HTR-8/SVneo (cell line): Measurements from ENCODE around the gene WDR33.
"Not testable (repeated sequence)": the region's sequence is repeated elsewhere in the genome, so short reads cannot be mapped to it uniquely, and the experiment has no call there.

Experiments used
- DNase-seq: peaks from one replicate; pipeline ENCODE4 v3.0.0; 2011; ENCODE audit warnings: low spot score, mixed read lengths; ENCODE audit not compliant: insufficient read length
- FAIRE-seq: peaks from 2 replicates; lab custom pipeline; 2011; peaks lifted over from hg19 to GRCh38; lab: Jason Lieb, UNC

Gene WDR33

DNA sequence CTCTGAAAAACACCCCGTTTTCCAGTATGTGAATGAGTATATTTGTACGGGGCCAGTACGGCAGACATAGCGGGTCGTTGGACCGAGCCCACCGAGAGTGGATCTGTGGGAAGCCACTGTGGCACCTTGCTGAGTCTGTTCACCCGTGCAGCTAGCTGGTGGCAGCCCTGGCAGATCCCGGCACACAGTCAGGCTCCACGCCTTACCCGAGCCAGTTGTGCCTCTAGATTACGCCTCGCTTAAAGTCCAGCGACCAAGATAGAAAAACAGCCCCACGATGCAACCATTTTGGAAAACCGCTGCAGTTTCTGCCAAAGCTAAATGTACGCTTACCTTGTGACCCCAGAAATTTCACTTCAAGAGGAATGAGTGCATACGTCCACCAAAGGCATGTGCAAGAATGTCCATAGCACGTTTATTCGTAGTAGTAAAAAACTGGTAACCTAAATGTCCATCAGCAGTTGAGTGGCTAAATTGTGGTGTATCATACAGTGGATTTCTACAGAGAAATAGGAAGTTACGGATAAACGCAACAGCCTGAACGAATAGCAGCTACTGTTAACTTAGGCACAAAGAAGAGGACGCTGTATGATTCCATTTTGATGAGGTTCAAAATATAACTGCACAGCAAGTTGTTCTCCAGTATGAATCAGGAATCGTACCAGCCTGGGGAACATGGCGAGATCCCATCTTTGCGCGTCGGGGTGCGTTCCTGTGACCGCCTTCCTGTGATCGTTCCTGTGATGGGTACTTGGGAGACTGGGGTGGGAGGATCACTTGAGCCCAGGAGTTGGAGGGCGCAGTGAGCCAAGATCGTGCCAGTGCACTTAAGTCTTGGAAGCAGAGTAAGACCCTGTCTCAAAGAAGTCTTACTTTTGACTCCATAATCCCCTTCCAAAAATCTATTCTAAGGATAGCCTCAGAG, 688 bp upstream of the WDR33 start:
- DNase-seq (no peak), FAIRE-seq (no peak)

DNA sequence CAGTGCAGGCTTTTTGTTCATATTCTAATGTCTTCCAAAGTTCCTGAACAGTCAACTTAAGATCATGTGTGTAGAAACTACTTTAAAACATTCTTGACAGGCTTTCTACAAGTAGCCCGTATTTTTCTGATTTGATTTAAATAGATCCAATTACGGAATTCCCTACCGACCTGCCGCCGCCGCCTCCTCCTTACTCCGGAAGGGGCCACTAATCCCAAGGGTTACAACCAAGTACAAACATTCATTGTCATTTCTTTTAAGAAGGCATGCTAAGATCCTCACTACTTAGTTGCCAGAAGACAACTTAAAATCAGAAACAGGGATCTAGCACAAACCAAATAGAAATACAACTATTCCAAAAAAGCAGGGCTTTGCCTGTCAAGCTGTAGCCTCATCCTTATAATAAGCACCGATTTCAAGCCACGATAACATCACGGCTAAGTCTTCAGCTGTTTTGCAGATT, 784 bp downstream of the WDR33 start:
- FAIRE-seq = no peak
- no peak for DNase-seq

DNA sequence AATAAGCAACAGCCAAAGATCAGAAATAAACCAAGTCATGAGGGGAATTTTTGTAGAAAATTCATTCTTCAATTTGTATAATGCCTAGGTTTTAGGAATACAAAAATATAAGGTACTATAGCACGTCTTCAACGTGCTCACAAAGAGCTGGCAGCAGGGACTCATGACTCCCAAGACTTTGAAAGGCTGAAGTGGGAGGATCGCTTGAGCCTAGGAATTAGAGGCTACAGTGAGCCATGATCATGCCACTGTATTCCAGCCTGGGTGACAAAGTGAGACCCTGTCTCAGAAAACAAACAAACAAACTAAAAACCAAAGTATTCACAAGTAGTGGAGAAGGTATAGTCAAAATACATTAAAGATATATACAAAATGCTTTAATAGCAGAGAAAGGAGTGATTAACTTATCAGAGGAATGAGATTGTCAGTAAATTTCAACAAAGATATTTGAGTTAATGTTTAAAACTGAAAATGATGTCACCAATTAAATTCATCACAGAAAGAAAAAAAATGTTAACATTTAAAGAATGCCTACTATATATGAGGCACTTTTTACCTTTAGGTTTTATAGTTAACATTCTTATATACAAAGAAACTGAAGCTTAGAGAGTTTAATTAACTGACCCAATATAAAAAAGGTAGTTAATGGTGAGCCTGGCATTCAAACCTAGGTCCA, 3.2 kb downstream of the WDR33 start:
- DNase-seq = no peak
- no peak for FAIRE-seq

DNA sequence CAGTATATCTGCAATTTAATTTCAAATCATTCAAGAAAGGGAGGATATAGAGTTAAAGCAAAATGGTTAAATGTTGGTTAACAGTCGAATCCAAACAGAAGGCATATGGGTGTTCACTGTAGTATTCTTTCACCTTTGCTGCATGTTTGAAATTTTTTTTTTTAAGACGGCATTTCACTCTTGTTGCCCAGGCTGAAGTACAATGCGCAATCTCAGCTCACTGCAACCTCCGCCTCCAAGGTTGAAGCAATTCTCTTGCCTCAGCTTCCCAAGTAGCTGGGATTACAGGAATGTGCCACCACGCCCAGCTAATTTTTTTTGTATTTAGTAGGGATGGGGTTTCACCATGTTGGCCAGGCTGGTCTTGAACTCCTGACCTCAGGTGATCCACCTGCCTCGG, 4.1 kb downstream of the WDR33 start:
- not testable (repeated sequence) for FAIRE-seq

DNA sequence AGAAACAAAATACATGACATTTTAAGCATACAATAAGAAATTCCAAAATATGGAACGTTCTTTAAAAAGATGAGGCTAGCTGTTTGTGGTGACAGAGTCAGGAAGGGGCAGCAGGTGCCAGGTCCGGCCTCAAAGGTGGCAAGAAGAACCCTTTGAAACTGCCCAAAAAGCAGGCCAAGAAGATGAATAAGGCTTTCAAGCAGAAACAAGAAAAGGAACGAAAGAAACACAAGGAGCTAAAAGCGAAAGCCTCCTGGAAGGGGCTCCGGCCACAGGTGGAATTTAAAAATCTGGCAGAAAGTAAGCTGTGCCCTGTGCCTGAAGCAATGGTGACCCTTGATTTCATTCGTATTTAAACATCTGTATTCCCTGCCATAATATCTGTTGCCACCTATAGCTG, 5.5 kb downstream of the WDR33 start:
- DNase-seq = no peak
- FAIRE-seq = no peak

More for the DNA sequence above, 4.1 kb downstream of the WDR33 start:
- not testable (repeated sequence) for DNase-seq

DNA sequence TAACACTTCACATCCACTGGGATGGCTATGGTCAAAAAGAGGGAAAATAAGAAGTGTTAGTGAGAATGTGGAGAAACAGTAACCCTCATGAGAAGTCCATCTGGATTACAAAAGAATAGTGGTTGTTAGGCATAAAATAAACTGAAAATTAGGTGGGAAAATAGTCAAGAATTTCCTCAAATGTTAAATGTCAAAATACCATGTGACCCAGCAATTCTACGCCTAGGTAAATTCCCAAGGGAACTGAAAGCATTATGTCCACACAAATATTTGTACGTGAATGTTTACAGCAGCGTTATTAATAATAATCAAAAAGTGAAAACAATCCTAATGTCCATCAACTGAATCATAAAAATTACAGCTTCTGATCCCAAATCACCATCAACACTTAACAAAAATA, 11.0 kb downstream of the WDR33 start:
- DNase-seq = no peak
- FAIRE-seq = no peak

DNA sequence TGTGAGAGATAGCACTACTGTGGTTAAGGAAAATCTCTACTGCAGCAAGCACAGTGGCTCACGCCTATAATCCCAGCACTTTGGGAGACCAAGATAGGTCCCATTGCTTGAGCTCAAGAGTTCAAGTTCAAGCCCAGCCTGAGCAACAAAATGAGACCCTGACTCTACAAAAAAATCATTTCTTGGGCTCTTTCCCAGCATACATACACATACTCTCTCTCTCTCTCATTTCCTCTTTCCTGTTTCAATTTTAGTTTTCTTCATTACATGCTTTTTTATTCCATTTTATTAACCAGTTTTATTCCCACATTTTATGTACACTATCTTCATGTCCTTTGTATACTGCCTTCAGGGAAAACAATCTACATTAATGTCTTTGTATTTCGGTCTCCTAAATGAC, 14.6 kb downstream of the WDR33 start:
- no peak for FAIRE-seq
- no peak for DNase-seq

DNA sequence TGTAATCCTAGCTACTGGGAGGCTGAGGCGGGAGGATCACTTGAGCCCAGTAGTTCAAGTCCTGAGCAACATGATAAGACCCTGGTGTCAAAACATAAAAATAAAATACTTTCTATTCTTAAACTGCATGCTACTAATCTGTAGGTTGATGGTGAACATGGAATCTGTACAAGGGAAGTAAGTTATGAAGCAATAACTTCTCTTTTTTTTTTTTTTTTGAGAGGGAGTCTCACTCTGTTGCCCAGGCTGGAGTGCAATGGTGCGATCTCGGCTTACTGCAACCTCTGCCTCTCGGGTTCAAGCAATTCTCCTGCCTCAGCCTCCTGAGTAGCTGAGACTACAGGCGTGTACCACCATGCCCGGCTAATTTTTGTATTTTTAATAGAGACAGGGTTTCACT, 16.1 kb downstream of the WDR33 start:
- not testable (repeated sequence) for FAIRE-seq, DNase-seq

DNA sequence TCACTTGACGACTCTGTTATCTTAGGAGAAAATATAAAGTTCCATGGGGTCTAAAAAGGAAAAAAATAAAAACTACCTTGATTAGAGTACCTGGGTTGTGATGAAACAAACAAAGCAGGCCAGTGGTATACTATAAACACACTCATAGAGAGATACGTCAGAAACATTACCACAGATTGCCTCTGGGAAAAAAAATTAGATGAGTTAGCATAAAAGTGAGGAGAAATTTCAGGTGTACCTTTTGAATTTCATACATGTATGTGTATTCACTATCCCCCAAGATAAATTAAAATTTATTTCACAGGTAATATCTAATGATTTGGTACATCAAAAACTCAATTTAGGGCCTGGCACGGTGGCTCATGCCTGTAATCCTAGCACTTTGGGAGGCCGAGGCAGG, 18.2 kb downstream of the WDR33 start:
- no peak for DNase-seq
- FAIRE-seq = no peak

DNA sequence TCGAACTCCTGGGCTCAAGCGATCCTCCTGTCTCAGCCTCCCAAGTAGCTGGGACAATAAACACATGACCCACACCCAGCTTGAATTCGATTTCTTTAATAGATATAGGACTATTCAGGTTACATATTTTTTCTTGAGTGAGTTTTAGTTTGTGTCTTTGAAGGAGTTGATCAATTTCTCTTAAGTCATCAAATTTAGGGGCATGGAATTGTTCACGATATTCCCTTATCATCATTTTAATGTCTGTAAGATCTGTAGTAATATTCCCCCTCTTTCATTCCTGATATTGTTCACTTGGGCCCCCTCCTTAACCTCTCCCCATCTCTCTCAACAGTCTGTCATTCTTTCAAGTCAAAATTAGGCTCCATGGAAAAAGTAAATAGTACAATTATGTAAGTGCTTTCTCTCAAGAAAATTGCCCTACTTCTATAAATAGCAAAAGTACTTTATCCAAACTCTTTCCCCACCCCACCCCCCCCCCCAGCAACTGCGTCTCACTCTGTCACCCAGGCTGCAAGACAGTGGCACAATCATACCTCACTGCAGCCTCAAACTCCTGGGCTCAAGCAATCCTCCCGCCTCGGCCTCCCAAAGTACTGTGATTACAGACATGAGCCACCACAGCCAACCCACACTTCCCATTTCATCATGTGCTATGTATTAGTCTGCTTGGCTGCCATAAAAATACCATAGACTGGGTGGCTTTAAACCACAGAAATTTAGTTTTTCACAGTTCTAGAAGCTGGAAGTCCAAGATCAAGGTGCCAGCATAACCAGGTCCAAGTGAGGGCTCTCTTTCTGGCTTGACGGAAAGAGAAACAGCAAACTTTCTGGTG, 20.1 kb downstream of the WDR33 start:
- DNase-seq = no peak
- FAIRE-seq = no peak

DNA sequence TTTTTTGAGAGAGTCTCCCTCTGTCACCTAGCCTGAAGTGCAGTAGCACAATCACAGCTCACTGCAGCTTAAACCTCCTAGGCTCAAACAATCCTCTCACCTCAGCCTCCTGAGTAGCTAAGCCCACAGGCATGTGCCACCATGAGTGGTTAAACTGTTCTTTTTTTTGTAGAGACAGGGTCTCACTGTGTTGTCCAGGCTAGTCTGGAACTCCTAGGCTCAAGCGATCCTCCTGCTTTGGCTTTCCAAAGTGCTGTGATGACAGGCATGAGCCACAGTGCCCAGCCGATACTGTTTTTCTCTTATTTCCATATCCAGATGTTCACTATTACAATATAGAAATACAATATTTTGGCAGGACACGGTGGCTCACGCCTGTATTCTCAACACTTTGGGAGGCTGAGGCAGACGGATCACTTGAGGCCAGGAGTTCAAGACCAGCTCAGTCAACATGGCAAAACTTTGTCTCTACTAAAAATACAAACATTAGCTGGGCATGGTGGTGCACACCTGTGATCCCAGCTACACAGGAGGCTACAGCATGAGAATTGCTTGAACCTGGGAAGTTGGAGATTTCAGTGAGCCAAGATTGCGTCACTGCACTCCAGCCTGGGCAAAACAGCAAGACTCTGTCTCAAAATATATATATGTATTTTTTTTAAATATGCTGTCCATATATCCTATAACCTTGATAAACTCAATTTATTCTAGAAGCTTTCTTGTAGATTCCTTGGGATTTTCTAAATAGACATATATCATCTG, 24.7 kb downstream of the WDR33 start:
- FAIRE-seq (no peak), DNase-seq (no peak)

DNA sequence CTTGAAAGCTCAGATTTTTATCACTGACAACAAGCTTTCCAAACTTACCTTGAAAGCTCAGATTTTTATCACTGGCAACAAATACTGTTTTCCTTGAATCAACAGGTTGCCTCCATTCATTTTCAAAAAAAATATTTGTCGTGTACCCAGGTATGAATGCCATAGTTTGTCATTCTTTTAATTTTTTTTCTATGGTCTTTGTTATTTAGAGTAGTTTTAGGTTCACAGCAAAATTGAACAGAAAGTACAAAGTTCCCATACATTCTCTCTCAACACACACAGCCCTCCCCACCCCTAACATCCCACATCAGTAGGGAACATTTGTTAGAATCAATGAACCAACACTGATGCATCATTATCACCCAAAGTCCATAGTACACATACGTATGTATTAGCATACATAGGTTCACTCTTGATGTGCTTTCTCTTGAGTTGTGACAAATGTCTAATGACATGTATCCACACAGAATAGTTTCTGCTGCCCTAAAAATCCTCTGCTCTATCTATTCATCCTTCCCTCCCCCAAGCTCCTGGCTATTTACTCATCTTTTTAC, 25.9 kb downstream of the WDR33 start:
- no peak for FAIRE-seq

DNA sequence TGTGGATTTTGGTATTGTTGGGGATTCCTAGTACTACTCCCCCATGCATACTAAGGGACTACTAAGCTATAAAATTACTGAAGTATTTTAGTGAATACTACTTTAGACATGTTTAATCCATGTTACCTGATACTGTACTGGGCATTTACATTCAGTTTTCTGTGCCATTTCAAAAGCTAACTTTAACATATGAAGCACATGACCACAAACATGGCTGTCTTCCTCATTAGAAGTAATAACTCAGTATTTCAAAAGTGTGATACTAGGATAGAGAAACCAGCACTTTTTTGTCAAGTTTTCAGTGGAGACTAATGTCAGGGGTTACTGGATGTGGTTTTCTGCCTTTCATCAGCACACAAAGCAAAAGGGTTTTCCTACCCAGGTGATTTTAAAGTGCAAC, 27.9 kb downstream of the WDR33 start:
- DNase-seq = no peak
- no peak for FAIRE-seq

More for the DNA sequence above, 25.9 kb downstream of the WDR33 start:
- no peak for DNase-seq

DNA sequence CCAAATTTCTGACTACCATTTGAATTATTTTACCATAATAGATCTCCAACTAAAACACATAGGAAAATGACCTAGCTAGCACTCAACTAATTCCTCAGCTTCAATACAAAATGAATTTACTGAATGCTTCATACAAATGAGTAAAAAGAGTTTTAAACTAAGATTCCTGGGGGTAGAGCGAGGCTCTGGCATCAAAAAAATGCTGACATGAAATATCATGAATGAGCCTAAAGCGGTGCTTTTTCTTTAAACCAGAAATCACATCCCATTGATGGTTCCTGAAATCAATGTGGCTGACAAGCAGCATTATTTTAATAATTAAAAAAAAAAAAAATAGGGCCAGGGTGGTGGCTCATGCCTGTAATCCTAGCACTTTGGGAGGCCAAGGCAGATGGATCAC, 32.1 kb downstream of the WDR33 start:
- DNase-seq = no peak
- no peak for FAIRE-seq

DNA sequence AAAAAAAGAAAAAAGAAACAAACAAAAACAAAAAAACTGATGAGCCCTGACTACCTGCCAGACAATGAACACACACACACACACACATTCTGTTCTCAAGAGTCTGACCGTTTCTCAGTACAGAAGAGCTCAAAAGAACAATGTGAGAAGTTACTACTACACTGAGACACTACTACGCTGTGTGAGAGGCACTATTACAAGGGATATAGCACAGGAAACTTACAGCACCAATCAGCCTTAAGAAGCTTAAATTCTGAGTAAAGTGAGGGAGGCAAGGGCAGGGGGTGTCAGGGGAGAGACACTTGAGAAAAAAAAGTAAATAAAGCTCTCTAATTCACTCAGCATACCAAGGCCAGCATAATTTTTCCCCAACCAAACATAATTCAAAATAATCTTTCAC, 32.5 kb downstream of the WDR33 start:
- FAIRE-seq = no peak

DNA sequence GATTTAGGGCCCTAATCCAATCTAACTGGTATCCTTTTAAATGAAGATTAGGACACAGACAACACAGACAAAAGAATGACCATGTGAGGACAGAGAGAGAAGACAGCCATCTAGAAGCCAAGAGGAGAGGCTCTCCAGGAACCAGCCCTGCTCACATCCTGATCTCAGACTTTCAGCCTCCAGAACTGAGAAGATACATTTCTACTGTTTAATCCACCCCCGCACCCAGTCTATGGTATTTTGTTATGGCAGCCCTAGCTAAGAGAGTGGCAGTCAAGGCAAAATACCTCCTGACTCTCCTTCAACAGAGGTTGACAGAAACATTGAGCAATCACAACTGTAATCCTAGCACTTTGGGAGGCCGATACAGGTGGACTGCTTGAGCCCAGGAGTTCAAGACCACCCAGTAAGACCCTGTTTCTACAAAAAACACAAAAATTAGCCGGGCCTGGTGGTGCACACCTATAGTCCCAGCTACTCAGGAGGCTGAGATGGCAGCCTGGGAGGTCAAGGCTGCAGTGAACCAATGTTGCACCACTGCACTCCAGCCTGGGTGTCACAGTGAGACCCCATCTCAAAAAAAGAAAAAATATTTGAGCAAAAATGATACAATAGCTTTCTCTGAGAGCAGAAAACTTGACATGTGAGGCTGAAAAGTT, 34.7 kb downstream of the WDR33 start:
- FAIRE-seq (no peak), DNase-seq (no peak)

More for the DNA sequence above, 32.5 kb downstream of the WDR33 start:
- no peak for DNase-seq

DNA sequence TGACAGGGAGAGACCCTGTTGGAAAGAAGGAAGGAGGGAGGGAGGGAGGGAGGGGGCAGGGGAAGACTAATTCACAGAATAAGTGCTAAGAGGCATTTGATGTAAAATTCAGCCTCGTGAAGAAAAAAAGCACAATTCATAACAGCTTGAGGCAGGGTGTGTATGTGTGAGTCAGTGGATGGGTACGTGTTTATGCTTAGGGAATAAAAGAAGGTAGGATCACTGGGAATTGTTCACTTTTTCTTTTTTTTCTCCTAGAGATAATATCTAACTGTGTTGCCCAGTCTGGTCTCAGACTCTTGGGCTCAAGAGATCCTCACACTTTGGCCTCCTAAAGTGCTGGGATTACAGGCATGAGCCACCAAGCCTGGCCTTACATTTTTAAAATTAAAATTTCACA, 39.2 kb downstream of the WDR33 start:
- peak; percentile 11 for DNase-seq
- no peak for FAIRE-seq

DNA sequence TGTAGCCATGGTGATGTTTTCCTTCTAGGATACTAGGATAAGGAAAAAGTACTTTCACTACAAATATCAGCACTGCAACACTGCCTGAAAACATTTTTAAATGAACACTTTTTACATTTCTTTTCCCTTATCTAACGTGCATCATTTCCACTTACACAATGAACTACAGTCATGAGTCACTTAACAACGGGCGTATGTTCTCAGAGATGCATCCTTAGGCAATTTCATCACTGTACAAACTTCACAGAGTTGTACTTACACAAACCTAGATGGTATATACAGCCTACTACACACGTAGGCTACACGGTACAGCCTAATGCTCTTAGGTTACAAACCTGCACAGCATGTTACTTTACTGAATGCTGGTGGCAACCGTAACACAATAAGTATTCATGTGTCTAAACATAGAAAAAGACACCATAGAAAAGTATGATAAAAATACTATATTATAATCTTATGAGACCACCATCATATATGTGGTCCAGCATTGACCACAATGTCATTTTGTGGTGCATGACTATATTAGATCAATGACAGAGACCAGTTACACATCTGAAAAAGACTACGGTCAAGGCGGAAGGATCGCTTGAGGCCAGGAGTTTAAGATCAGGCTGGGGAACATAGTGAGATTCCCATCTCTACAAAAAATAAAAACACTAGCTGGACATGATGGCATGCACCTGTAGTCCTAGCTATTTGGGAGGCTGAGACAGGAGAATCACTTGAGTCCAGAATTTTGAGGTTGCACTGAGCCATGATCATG, 39.8 kb downstream of the WDR33 start:
- no peak for FAIRE-seq
- no peak for DNase-seq
